Left cardiac atrium (tissue), 4 donors: ENCODE results near the gene AK8. TPM values are rescaled to one million over a fixed set of nuclear protein-coding genes. Genes with fewer than 3 reads are reported as not detected.
"Not testable (repeated sequence)": the region's sequence is repeated elsewhere in the genome, so short reads cannot be mapped to it uniquely, and the experiment has no call there.

Source experiments
- ATAC-seq, 2 donors: fragments of 200-7000 bp; cut with Tn5 transposase; one replicate each; pipeline ENCODE4 v1.9.1; 2020; ENCODE audit warnings: mild to moderate bottlenecking in 2 of 2, moderate library complexity in 2 of 2
- DNase-seq: peaks from one replicate; pipeline ENCODE4 v3.0.0-alpha.2; 2020
- intact Hi-C, 2 donors: fragments of 100-400 bp; cut with DNase I; formaldehyde crosslinking; loops; one replicate each; pipeline versions ENCODE4 v1.14.1 to v1.15.1; 2022 to 2023
- total RNA-seq, 2 donors: library from RNA; stranded (reverse); fragmentation: NEBNext Ultra II Directional; extraction: Animal tissue kit (Norgen Biotek cat#: 25700); gene quantifications; one replicate each; pipeline ENCODE4 v1.2.1, GENCODE V29; 2021
- donor health status: DM: no; HTN: yes; CAD: no.
- donor health status: DM: no; HTN: yes; CAD: no; lungs with severe emphysema.
- donor health status: DM: yes; HTN: yes; CAD: no.
- donor health status: Dilated cardiomyopathy.

AK8 gene
- total RNA-seq, 2 donors from 2014 or later: 0.18 to 0.32 TPM

- intact Hi-C loops: no loop called here
- ATAC-seq: no peak
- DNase-seq: no peak
Observed at GRCh38 chr9:132733260-132733815, 144.7 kb downstream of the AK8 start.

GRCh38 chr9:132732326-132733259 is 145.5 kb downstream of the AK8 start:
- intact Hi-C loops: no loop called here
- DNase-seq: no peak
- no peak for ATAC-seq

- intact Hi-C loops: no loop called here
- DNase-seq (no peak), ATAC-seq (no peak)
Observed at GRCh38 chr9:132731230-132731629, 146.9 kb downstream of the AK8 start.

GRCh38 chr9:132730054-132731033 is 147.7 kb downstream of the AK8 start:
- ATAC-seq: no peak
- no peak for DNase-seq
- intact Hi-C loops: no loop called here

GRCh38 chr9:132729235-132729890 is 148.7 kb downstream of the AK8 start:
- intact Hi-C loops: no loop called here
- no peak for DNase-seq
- no peak for ATAC-seq

- ATAC-seq: no peak
- intact Hi-C loops: no loop called here
- DNase-seq: no peak
Observed at GRCh38 chr9:132728497-132728896, 149.6 kb downstream of the AK8 start.

GRCh38 chr9:132728071-132728470 is 150.0 kb downstream of the AK8 start:
- no peak for DNase-seq
- intact Hi-C loops: no loop called here
- no peak for ATAC-seq

GRCh38 chr9:132726576-132727130 is 151.4 kb downstream of the AK8 start:
- no peak for ATAC-seq
- DNase-seq: no peak
- intact Hi-C loops: no loop called here

GRCh38 chr9:132725306-132725705 is 152.8 kb downstream of the AK8 start:
- intact Hi-C loops: no loop called here
- ATAC-seq: no peak
- DNase-seq: no peak

GRCh38 chr9:132723809-132724208 is 154.3 kb downstream of the AK8 start:
- ATAC-seq (no peak), DNase-seq (no peak)
- intact Hi-C loops: no loop called here

- DNase-seq (no peak), ATAC-seq (no peak)
- intact Hi-C loops: no loop called here
Observed at GRCh38 chr9:132722564-132723065, 155.5 kb downstream of the AK8 start.

- ATAC-seq (no peak), DNase-seq (no peak)
- intact Hi-C loops: no loop called here
Observed at GRCh38 chr9:132721661-132722060, 156.4 kb downstream of the AK8 start.

- intact Hi-C loops, ATAC-seq: not testable (repeated sequence)
Observed at GRCh38 chr9:132718381-132718928, 159.6 kb downstream of the AK8 start.

GRCh38 chr9:132717326-132717945 is 160.6 kb downstream of the AK8 start:
- ATAC-seq (no peak), DNase-seq (no peak)
- intact Hi-C loops: no loop called here

More at GRCh38 chr9:132718381-132718928, 159.6 kb downstream of the AK8 start:
- not testable (repeated sequence) for DNase-seq

GRCh38 chr9:132716007-132716406 is 162.1 kb downstream of the AK8 start:
- ATAC-seq (no peak), DNase-seq (no peak)
- intact Hi-C loops: no loop called here

GRCh38 chr9:132712753-132713152 is 165.3 kb downstream of the AK8 start:
- no peak for ATAC-seq
- DNase-seq: no peak
- intact Hi-C loops: no loop called here

- intact Hi-C loops: no loop called here
- no peak for ATAC-seq
- no peak for DNase-seq
Observed at GRCh38 chr9:132711846-132712245, 166.2 kb downstream of the AK8 start.

- intact Hi-C loops, ATAC-seq, DNase-seq: not testable (repeated sequence)
Observed at GRCh38 chr9:132711152-132711551, 166.9 kb downstream of the AK8 start.
